NT2/D1 (cell line): Measurements from ENCODE around the gene HTR7.

Experiments
- SUZ12 ChIP-seq: IDR thresholded peaks from 2 replicates; pipeline ENCODE4 v1.6.1; 2011; ENCODE audit not compliant: insufficient read length, insufficient read depth; ENCODE audit errors: extremely low read depth
- YY1 ChIP-seq: IDR thresholded peaks from 2 replicates; pipeline ENCODE4 v1.6.1; 2011; ENCODE audit not compliant: insufficient read length, insufficient read depth
- ZNF274 ChIP-seq: IDR thresholded peaks from 2 replicates; pipeline ENCODE4 v1.6.1; 2011; ENCODE audit warnings: mild to moderate bottlenecking, low read depth, low read length

- TF ChIP-seq YY1 (no peak), SUZ12 (no peak), ZNF274 (no peak)
Measured at GRCh38 chr10:90859321-90859751, 1.5 kb upstream of the HTR7 start.
